OCI-LY3 (cell line): ENCODE data around the gene CDH4.

Experiments used
- H2AFZ ChIP-seq: fragments of 200-600, 300-600 bp; shearing (Covaris generic); 2 replicates; pipeline ENCODE4 v1.6.0; 2014; ENCODE audit warnings: antibody characterized with exemption, low read depth, low read length
- H3K27ac ChIP-seq: fragments of 200-600, 300-600 bp; sonication (generic); 2 replicates; pipeline ENCODE4 v1.5.1; 2014; ENCODE audit warnings: mild to moderate bottlenecking, low read length, moderate library complexity, mixed read lengths
- H3K27me3 ChIP-seq: fragments of 200-600, 300-600 bp; sonication (generic); 2 replicates; pipeline ENCODE4 v1.6.1; 2014; ENCODE audit warnings: low read depth, low read length, mixed read lengths
- H3K36me3 ChIP-seq: fragments of 200-600, 300-600 bp; sonication (generic); replicated peaks from 2 replicates; pipeline ENCODE3; 2014; ENCODE audit warnings: low read depth, low read length, mixed read lengths
- H3K4me1 ChIP-seq: fragments of 300-600, 200-600 bp; sonication (generic); 2 replicates; pipeline ENCODE4 v1.6.1; 2014; ENCODE audit warnings: low read length, mixed read lengths
- H3K4me2 ChIP-seq: fragments of 200-600, 300-600 bp; sonication (generic); 2 replicates; pipeline ENCODE4 v1.6.1; 2014; ENCODE audit warnings: low read length, mixed read lengths
- H3K4me3 ChIP-seq: fragments of 300-600, 200-600 bp; sonication (generic); 2 replicates; pipeline ENCODE4 v1.5.1; 2014; ENCODE audit warnings: antibody characterized with exemption, mild to moderate bottlenecking, low read length, moderate library complexity
- H3K79me2 ChIP-seq: fragments of 300-600, 200-600 bp; shearing (Covaris generic); 2 replicates; pipeline ENCODE4 v1.6.1; 2014; ENCODE audit warnings: mild to moderate bottlenecking, low read length, mixed read lengths
- H3K9ac ChIP-seq: fragments of 300-600, 200-600 bp; shearing (Covaris generic); 2 replicates; pipeline ENCODE4 v1.6.0; 2014; ENCODE audit warnings: mild to moderate bottlenecking, low read length, moderate library complexity
- H3K9me3 ChIP-seq: fragments of 200-600, 300-600 bp; shearing (Covaris generic); 2 replicates; pipeline ENCODE4 v1.6.1; 2014; ENCODE audit warnings: low read length, mixed read lengths; ENCODE audit not compliant: insufficient read depth
- H4K20me1 ChIP-seq: fragments of 200-600, 300-600 bp; sonication (generic); 2 replicates; pipeline ENCODE4 v1.6.1; 2016; ENCODE audit warnings: low read length, mixed read lengths; ENCODE audit not compliant: insufficient read depth
- CTCF ChIP-seq: fragments of 200-600, 300-600 bp; sonication (generic); IDR thresholded peaks from 2 replicates; pipeline ENCODE4 v1.5.1; 2014; ENCODE audit warnings: antibody characterized with exemption, low read length, low read depth
- EZH2phosphoT487 ChIP-seq: fragments of 200-600 bp; shearing (Covaris generic); IDR thresholded peaks from 2 replicates; pipeline ENCODE4 v1.6.1; 2018; ENCODE audit warnings: antibody characterized with exemption, mixed run types, low read depth

CDH4 gene

GRCh38 chr20:61281286-61281795, 29.3 kb downstream of the CDH4 start:
- Histone ChIP-seq H2AFZ (no peak overlapping the region), H3K9ac (no peak overlapping the region), H3K4me3 (no peak overlapping the region), H3K4me2 (no peak overlapping the region), H3K27me3 (no peaks in the 10 kb centered on the region), H3K9me3 (peaks cover 3% of the 10 kb centered on the region; the same call in 1 of the 2 replicates), H3K27ac (no peak overlapping the region), H3K79me2 (no peaks in the 10 kb centered on the region), H4K20me1 (no peaks in the 10 kb centered on the region), H3K4me1 (no peaks in the 10 kb centered on the region), H3K36me3 (no peaks in the 10 kb centered on the region)
- no peak for TF ChIP-seq CTCF
- TF ChIP-seq EZH2phosphoT487 = no peak

- no peaks in the 10 kb centered on the region for H3K79me2 ChIP-seq
Measured at GRCh38 chr20:61284752-61285151, 32.7 kb downstream of the CDH4 start.

GRCh38 chr20:61285152-61285645, 33.1 kb downstream of the CDH4 start:
- TF ChIP-seq EZH2phosphoT487 = no peak
- TF ChIP-seq CTCF = no peak

More at GRCh38 chr20:61284752-61285151, 32.7 kb downstream of the CDH4 start:
- Histone ChIP-seq H3K36me3 (no peaks in the 10 kb centered on the region), H3K27ac (no peak overlapping the region), H3K27me3 (no peaks in the 10 kb centered on the region), H3K9me3 (peaks cover 3% of the 10 kb centered on the region; the same call in 1 of the 2 replicates), H3K4me2 (no peak overlapping the region), H2AFZ (no peak overlapping the region), H3K4me1 (no peaks in the 10 kb centered on the region), H4K20me1 (no peaks in the 10 kb centered on the region), H3K4me3 (no peak overlapping the region), H3K9ac (no peak overlapping the region)
- no peak for TF ChIP-seq CTCF
- TF ChIP-seq EZH2phosphoT487 = no peak

GRCh38 chr20:61285691-61286090, 33.6 kb downstream of the CDH4 start:
- no peak overlapping the region for H3K9ac ChIP-seq
- no peaks in the 10 kb centered on the region for H3K4me1 ChIP-seq
- no peaks in the 10 kb centered on the region for H3K36me3 ChIP-seq
- H3K79me2 ChIP-seq = no peaks in the 10 kb centered on the region
- no peak for TF ChIP-seq CTCF
- no peak for TF ChIP-seq EZH2phosphoT487
- H4K20me1 ChIP-seq = no peaks in the 10 kb centered on the region
- H3K4me2 ChIP-seq = no peak overlapping the region
- no peak overlapping the region for H2AFZ ChIP-seq
- H3K27ac ChIP-seq = no peak overlapping the region
- H3K4me3 ChIP-seq = no peak overlapping the region
- no peaks in the 10 kb centered on the region for H3K27me3 ChIP-seq
- peaks cover 3% of the 10 kb centered on the region; the same call in 1 of the 2 replicates for H3K9me3 ChIP-seq

More at GRCh38 chr20:61285152-61285645, 33.1 kb downstream of the CDH4 start:
- H3K79me2 ChIP-seq = no peaks in the 10 kb centered on the region
- H3K9ac ChIP-seq = no peak overlapping the region
- no peaks in the 10 kb centered on the region for H4K20me1 ChIP-seq
- H3K9me3 ChIP-seq = peaks cover 3% of the 10 kb centered on the region; the same call in 1 of the 2 replicates
- H3K27me3 ChIP-seq = no peaks in the 10 kb centered on the region
- no peak overlapping the region for H2AFZ ChIP-seq
- no peak overlapping the region for H3K4me2 ChIP-seq
- H3K4me3 ChIP-seq = no peak overlapping the region
- no peaks in the 10 kb centered on the region for H3K36me3 ChIP-seq
- no peaks in the 10 kb centered on the region for H3K4me1 ChIP-seq
- H3K27ac ChIP-seq = no peak overlapping the region
